Measurements from ENCODE around the gene NDUFV3.
A peak's percentile ranks its signal among the peaks of the same experiment; 100 is the strongest.

Gene NDUFV3

GRCh38 chr21:42878993-42879787, 13.9 kb upstream of the NDUFV3 start, which contains the start of gene WDR4 (continued):
- no peak for TF ChIP-seq ZNF26 (tag by site-specific recombination; IDR thresholded peaks at IDR 0.05)
- no peak for TF ChIP-seq ZNF654 (tag by site-specific recombination; IDR thresholded peaks at IDR 0.05; ENCODE audit: low read depth)
- no peak; the same call in 1 of the 2 replicates for TF ChIP-seq GFI1B (tag by site-specific recombination; IDR thresholded peaks at IDR 0.05)
- TF ChIP-seq ZNF560 (tag by site-specific recombination; IDR thresholded peaks at IDR 0.05; ENCODE audit: borderline replicate concordance): no peak
- no peak for TF ChIP-seq ZNF23 (tag by site-specific recombination; IDR thresholded peaks at IDR 0.05; ENCODE audit: borderline replicate concordance)
- no peak for TF ChIP-seq ZFP3 (tag by site-specific recombination; IDR thresholded peaks at IDR 0.05; ENCODE audit: low read depth)
- TF ChIP-seq ZBTB10 (tag by site-specific recombination; IDR thresholded peaks at IDR 0.05): peak; percentile 91
- TF ChIP-seq KLF7 (tag by site-specific recombination; IDR thresholded peaks at IDR 0.05; ENCODE audit: borderline replicate concordance): 0 out of 2 replicates have a peak, but pooled peaks have one; percentile 40
- TF ChIP-seq ZNF354C (tag by site-specific recombination; IDR thresholded peaks at IDR 0.05; ENCODE audit: borderline replicate concordance, low read depth): no peak
- peak; percentile 94 for TF ChIP-seq KLF16 (tag by site-specific recombination; IDR thresholded peaks at IDR 0.05)
- no peak for TF ChIP-seq ZNF350 (tag by site-specific recombination; IDR thresholded peaks at IDR 0.05)
- no peak for TF ChIP-seq ELK4 (IDR thresholded peaks at IDR 0.05; ENCODE audit: borderline replicate concordance, low read depth, low read length)
- TF ChIP-seq ZNF184 (tag by site-specific recombination; IDR thresholded peaks at IDR 0.05): no peak
- peak; percentile 54 for TF ChIP-seq ZNF146 (tag by site-specific recombination; IDR thresholded peaks at IDR 0.05)
- no peak for TF ChIP-seq ZNF670 (tag by site-specific recombination; IDR thresholded peaks at IDR 0.05; ENCODE audit: low read depth)
- no peak for TF ChIP-seq ZNF37A (tag by site-specific recombination; IDR thresholded peaks at IDR 0.05)
- TF ChIP-seq ZNF311 (tag by site-specific recombination; IDR thresholded peaks at IDR 0.05; ENCODE audit: borderline replicate concordance): no peak
- TF ChIP-seq ZNF157 (tag by site-specific recombination; IDR thresholded peaks at IDR 0.05): no peak
- no peak for TF ChIP-seq ZNF416 (tag by site-specific recombination; IDR thresholded peaks at IDR 0.05)
- TF ChIP-seq ZNF843 (tag by site-specific recombination; IDR thresholded peaks at IDR 0.05): no peak; the same call in 1 of the 2 replicates
- TF ChIP-seq ZNF324 (tag by site-specific recombination; IDR thresholded peaks at IDR 0.05): peak; percentile 71
- TF ChIP-seq ZBTB6 (tag by site-specific recombination; IDR thresholded peaks at IDR 0.05): peak; percentile 25; the same call in 1 of the 2 replicates
- no peak for TF ChIP-seq TCF7L2 (IDR thresholded peaks at IDR 0.05; ENCODE audit: borderline replicate concordance, low read depth, low read length)
- peak; percentile 57; the same call in 1 of the 2 replicates for TF ChIP-seq ZNF423 (tag by site-specific recombination; IDR thresholded peaks at IDR 0.05)
- peak; percentile 78; the same call in 1 of the 2 replicates for TF ChIP-seq KLF17 (tag by site-specific recombination; IDR thresholded peaks at IDR 0.05)
- TF ChIP-seq OSR2 (tag by site-specific recombination; IDR thresholded peaks at IDR 0.05): peak; percentile 22; the same call in 1 of the 2 replicates
- peak; percentile 94 for TF ChIP-seq ZNF24 (tag by site-specific recombination; IDR thresholded peaks at IDR 0.05)
- no peak for TF ChIP-seq ZNF747 (tag by site-specific recombination; IDR thresholded peaks at IDR 0.05)
- TF ChIP-seq ZNF473 (tag by site-specific recombination; IDR thresholded peaks at IDR 0.05): no peak
- no peak for TF ChIP-seq ZNF362 (tag by site-specific recombination; IDR thresholded peaks at IDR 0.05)
